Suppressor macrophage treated with lipopolysaccharide for 4 hours (primary cell): Measurements from ENCODE around the gene SZRD1.

Experiments
- DNase-seq: peaks from one replicate; pipeline ENCODE4 v3.0.0-alpha.2; 2020

SZRD1 gene

GRCh38 chr1:16397120-16397519 is 30.1 kb downstream of the SZRD1 start:
- peak; percentile 46 for DNase-seq

- no peak for DNase-seq
These were observed 31.4 kb downstream of the SZRD1 start for GRCh38 chr1:16398371-16398953.

GRCh38 chr1:16402742-16403141 is 35.7 kb downstream of the SZRD1 start:
- DNase-seq, result no peak

GRCh38 chr1:16405441-16405840 is 38.4 kb downstream of the SZRD1 start:
- no peak for DNase-seq

- no peak for DNase-seq
These were observed 39.8 kb downstream of the SZRD1 start for GRCh38 chr1:16406868-16407267.

GRCh38 chr1:16409536-16410152 is 42.6 kb downstream of the SZRD1 start:
- DNase-seq, result no peak

- DNase-seq, result no peak
These were observed 43.8 kb downstream of the SZRD1 start for GRCh38 chr1:16410803-16411202.

GRCh38 chr1:16413191-16413590 is 46.1 kb downstream of the SZRD1 start:
- no peak for DNase-seq

GRCh38 chr1:16418823-16419425 is 51.9 kb downstream of the SZRD1 start:
- peak; percentile 56 for DNase-seq

GRCh38 chr1:16420424-16421118 is 53.5 kb downstream of the SZRD1 start:
- peak; percentile 37 for DNase-seq

- no peak for DNase-seq
These were observed 54.2 kb downstream of the SZRD1 start for GRCh38 chr1:16421201-16421600.

- DNase-seq, result no peak
These were observed 55.0 kb downstream of the SZRD1 start for GRCh38 chr1:16422041-16422440.

- no peak for DNase-seq
These were observed 58.3 kb downstream of the SZRD1 start for GRCh38 chr1:16425125-16426025.

- DNase-seq, result peak; percentile 8
These were observed 63.6 kb downstream of the SZRD1 start for GRCh38 chr1:16430606-16431005.

- peak; percentile 55 for DNase-seq
These were observed 66.0 kb downstream of the SZRD1 start for GRCh38 chr1:16433030-16433429.

GRCh38 chr1:16434007-16434406 is 67.0 kb downstream of the SZRD1 start:
- no peak for DNase-seq

GRCh38 chr1:16434501-16434900 is 67.5 kb downstream of the SZRD1 start:
- DNase-seq, result peak; percentile 14

- DNase-seq, result no peak
These were observed 70.0 kb downstream of the SZRD1 start, which contains the start of gene SPATA21 for GRCh38 chr1:16436946-16437474. TSS of gene SPATA21 (minus strand) at chr1:16437424. CDS start at chr1:16431371, 6,053 bp downstream.

GRCh38 chr1:16438516-16438915 is 71.5 kb downstream of the SZRD1 start:
- DNase-seq, result peak; percentile 28

- DNase-seq, result peak; percentile 86
These were observed 71.9 kb downstream of the SZRD1 start for GRCh38 chr1:16438924-16439323.

GRCh38 chr1:16440131-16440469 is 73.1 kb downstream of the SZRD1 start:
- peak; percentile 19 for DNase-seq

GRCh38 chr1:16440470-16441281 is 73.6 kb downstream of the SZRD1 start, which contains the start of gene NECAP2:
TSS of gene NECAP2 (plus strand) at chr1:16440724. CDS start at chr1:16440762, 38 bp downstream.
- peak; percentile 97 for DNase-seq
